Measurements from ENCODE around the gene PRMT1. TPM values are rescaled to one million over a fixed set of nuclear protein-coding genes. Genes with fewer than 3 reads are reported as not detected.
A peak's percentile ranks its signal among the peaks of the same experiment; 100 is the strongest.

PRMT1 gene
- total and polyA plus RNA-seq, 9 of the 15 experiments (the other 6 are each of a cell fraction or from before 2014, with no cell fraction given): 13.3 to 464 (median 326) TPM

- TF ChIP-seq ZBTB11 (CRISPR knock-in tag; IDR thresholded peaks at IDR 0.05) (peak in 2 of 3 experiments; percentile 21 to 59; a peak in 3 of 6 replicates), POLR2H (tag; IDR thresholded peaks at IDR 0.05; ENCODE audit: low read depth) (peak; percentile 63; the same call in 1 of the 2 replicates), PHB (CRISPR knock-in tag; IDR thresholded peaks at IDR 0.05) (no peak), NBN (IDR thresholded peaks at IDR 0.05; ENCODE audit: low read depth) (peak; percentile 73; the same call in 1 of the 2 replicates), ESRRA (IDR thresholded peaks at IDR 0.05; ENCODE audit: borderline replicate concordance, low read depth) (peak; percentile 55; the same call in 1 of the 2 replicates), FOXK1 (CRISPR knock-in tag; IDR thresholded peaks at IDR 0.05; ENCODE audit: borderline replicate concordance) (no peak), BHLHE40 (IDR thresholded peaks at IDR 0.05; ENCODE audit: low read length) (peak; percentile 60; the same call in 1 of the 2 replicates), ZNF695 (CRISPR knock-in tag; IDR thresholded peaks at IDR 0.05) (no peak), KDM2B (CRISPR knock-in tag; IDR thresholded peaks at IDR 0.05) (no peak), NR3C1 (CRISPR knock-in tag; IDR thresholded peaks at IDR 0.05) (no peak), TCF7L2 (IDR thresholded peaks at IDR 0.05; ENCODE audit: low read depth, low read length) (no peak), DNMT1 (IDR thresholded peaks at IDR 0.05) (no peak), ZNF134 (CRISPR knock-in tag; conservative IDR thresholded peaks at IDR 0.05) (no peak), ETV6 (IDR thresholded peaks at IDR 0.05; ENCODE audit: borderline replicate concordance in 1 of 2, low read depth in 2 of 2, low read length in 1 of 2) (no peak), ETV6 (CRISPR knock-in tag; IDR thresholded peaks at IDR 0.05; ENCODE audit: borderline replicate concordance) (no peak), STAT6 (CRISPR knock-in tag; IDR thresholded peaks at IDR 0.05) (no peak), ZNF561 (CRISPR knock-in tag; conservative IDR thresholded peaks at IDR 0.05) (0 out of 2 replicates have a peak, but pooled peaks have one; percentile 28)
- TF ChIP-seq, protein P1, sequence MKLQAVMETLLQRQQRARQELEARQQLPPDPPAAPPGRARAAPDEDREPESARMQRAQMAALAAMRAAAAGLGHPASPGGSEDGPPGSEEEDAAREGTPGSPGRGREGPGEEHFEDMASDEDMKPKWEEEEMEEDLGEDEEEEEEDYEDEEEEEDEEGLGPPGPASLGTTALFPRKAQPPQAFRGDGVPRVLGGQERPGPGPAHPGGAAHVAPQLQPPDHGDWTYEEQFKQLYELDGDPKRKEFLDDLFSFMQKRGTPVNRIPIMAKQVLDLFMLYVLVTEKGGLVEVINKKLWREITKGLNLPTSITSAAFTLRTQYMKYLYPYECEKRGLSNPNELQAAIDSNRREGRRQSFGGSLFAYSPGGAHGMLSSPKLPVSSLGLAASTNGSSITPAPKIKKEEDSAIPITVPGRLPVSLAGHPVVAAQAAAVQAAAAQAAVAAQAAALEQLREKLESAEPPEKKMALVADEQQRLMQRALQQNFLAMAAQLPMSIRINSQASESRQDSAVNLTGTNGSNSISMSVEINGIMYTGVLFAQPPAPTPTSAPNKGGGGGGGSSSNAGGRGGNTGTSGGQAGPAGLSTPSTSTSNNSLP (IDR thresholded peaks at IDR 0.05; ENCODE audit: borderline replicate concordance, low read depth, low read length): no peak
- TF ChIP-seq, protein P2, sequence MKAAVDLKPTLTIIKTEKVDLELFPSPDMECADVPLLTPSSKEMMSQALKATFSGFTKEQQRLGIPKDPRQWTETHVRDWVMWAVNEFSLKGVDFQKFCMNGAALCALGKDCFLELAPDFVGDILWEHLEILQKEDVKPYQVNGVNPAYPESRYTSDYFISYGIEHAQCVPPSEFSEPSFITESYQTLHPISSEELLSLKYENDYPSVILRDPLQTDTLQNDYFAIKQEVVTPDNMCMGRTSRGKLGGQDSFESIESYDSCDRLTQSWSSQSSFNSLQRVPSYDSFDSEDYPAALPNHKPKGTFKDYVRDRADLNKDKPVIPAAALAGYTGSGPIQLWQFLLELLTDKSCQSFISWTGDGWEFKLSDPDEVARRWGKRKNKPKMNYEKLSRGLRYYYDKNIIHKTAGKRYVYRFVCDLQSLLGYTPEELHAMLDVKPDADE (conservative IDR thresholded peaks at IDR 0.05; ENCODE audit: control insufficient read depth, low read depth, low read length): peak; percentile 85
Observed at GRCh38 chr19:49677231-49677900, at the start of gene PRMT1 (continued).
